ENCODE measurements around the gene SMIM32.

DNA sequence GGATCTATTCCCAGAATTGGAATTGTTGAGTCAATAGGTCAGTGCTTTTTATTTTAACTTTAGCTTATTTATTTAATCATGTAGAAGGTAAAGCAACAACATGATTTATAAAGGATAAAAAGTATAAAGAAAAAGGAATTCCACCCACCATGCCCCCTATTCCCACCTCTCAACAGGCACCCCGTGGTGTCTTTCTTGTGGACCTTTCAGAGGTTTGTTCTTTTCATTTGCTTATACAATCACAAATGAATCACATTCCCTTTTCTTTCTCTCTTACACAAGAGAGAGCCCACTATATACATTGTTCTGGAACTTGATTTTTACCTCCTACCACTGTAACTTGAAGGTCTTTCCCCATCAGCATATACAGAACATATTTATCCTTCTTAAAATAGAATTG is 37.2 kb upstream of the SMIM32 start:
- no peak for TF ChIP-seq JUN (CRISPR knock-in tag; IDR thresholded peaks at IDR 0.05)
- no peak for TF ChIP-seq SOX6 (IDR thresholded peaks at IDR 0.05)
- TF ChIP-seq SOX6 (CRISPR knock-in tag; IDR thresholded peaks at IDR 0.05): no peak
- TF ChIP-seq, protein P1, sequence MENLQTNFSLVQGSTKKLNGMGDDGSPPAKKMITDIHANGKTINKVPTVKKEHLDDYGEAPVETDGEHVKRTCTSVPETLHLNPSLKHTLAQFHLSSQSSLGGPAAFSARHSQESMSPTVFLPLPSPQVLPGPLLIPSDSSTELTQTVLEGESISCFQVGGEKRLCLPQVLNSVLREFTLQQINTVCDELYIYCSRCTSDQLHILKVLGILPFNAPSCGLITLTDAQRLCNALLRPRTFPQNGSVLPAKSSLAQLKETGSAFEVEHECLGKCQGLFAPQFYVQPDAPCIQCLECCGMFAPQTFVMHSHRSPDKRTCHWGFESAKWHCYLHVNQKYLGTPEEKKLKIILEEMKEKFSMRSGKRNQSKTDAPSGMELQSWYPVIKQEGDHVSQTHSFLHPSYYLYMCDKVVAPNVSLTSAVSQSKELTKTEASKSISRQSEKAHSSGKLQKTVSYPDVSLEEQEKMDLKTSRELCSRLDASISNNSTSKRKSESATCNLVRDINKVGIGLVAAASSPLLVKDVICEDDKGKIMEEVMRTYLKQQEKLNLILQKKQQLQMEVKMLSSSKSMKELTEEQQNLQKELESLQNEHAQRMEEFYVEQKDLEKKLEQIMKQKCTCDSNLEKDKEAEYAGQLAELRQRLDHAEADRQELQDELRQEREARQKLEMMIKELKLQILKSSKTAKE (CRISPR knock-in tag; IDR thresholded peaks at IDR 0.05; ENCODE audit: borderline replicate concordance): no peak
- no peak for TF ChIP-seq BHLHE40 (IDR thresholded peaks at IDR 0.05; ENCODE audit: low read length)
- TF ChIP-seq, protein P2, sequence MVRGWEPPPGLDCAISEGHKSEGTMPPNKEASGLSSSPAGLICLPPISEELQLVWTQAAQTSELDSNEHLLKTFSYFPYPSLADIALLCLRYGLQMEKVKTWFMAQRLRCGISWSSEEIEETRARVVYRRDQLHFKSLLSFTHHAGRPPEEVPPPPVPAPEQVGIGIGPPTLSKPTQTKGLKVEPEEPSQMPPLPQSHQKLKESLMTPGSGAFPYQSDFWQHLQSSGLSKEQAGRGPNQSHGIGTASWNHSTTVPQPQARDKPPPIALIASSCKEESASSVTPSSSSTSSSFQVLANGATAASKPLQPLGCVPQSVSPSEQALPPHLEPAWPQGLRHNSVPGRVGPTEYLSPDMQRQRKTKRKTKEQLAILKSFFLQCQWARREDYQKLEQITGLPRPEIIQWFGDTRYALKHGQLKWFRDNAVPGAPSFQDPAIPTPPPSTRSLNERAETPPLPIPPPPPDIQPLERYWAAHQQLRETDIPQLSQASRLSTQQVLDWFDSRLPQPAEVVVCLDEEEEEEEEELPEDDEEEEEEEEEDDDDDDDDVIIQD (CRISPR knock-in tag; IDR thresholded peaks at IDR 0.05; ENCODE audit: low read depth): no peak
- TF ChIP-seq, protein P3, sequence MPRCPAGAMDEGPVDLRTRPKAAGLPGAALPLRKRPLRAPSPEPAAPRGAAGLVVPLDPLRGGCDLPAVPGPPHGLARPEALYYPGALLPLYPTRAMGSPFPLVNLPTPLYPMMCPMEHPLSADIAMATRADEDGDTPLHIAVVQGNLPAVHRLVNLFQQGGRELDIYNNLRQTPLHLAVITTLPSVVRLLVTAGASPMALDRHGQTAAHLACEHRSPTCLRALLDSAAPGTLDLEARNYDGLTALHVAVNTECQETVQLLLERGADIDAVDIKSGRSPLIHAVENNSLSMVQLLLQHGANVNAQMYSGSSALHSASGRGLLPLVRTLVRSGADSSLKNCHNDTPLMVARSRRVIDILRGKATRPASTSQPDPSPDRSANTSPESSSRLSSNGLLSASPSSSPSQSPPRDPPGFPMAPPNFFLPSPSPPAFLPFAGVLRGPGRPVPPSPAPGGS (CRISPR knock-in tag; IDR thresholded peaks at IDR 0.05): no peak
- TF ChIP-seq, protein P4, sequence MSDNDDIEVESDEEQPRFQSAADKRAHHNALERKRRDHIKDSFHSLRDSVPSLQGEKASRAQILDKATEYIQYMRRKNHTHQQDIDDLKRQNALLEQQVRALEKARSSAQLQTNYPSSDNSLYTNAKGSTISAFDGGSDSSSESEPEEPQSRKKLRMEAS (IDR thresholded peaks at IDR 0.05): no peak
- TF ChIP-seq IRX3 (CRISPR knock-in tag; IDR thresholded peaks at IDR 0.05; ENCODE audit: borderline replicate concordance, low read depth): no peak
- TF ChIP-seq, protein P5, sequence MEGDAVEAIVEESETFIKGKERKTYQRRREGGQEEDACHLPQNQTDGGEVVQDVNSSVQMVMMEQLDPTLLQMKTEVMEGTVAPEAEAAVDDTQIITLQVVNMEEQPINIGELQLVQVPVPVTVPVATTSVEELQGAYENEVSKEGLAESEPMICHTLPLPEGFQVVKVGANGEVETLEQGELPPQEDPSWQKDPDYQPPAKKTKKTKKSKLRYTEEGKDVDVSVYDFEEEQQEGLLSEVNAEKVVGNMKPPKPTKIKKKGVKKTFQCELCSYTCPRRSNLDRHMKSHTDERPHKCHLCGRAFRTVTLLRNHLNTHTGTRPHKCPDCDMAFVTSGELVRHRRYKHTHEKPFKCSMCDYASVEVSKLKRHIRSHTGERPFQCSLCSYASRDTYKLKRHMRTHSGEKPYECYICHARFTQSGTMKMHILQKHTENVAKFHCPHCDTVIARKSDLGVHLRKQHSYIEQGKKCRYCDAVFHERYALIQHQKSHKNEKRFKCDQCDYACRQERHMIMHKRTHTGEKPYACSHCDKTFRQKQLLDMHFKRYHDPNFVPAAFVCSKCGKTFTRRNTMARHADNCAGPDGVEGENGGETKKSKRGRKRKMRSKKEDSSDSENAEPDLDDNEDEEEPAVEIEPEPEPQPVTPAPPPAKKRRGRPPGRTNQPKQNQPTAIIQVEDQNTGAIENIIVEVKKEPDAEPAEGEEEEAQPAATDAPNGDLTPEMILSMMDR (CRISPR knock-in tag; IDR thresholded peaks at IDR 0.05): no peak
- TF ChIP-seq POLR2AphosphoS2 (IDR thresholded peaks at IDR 0.05; ENCODE audit: low read depth, low read length): no peak
- no peak for TF ChIP-seq POLR2AphosphoS5 (IDR thresholded peaks at IDR 0.05; ENCODE audit: low read depth, low read length)
- TF ChIP-seq, protein P6, sequence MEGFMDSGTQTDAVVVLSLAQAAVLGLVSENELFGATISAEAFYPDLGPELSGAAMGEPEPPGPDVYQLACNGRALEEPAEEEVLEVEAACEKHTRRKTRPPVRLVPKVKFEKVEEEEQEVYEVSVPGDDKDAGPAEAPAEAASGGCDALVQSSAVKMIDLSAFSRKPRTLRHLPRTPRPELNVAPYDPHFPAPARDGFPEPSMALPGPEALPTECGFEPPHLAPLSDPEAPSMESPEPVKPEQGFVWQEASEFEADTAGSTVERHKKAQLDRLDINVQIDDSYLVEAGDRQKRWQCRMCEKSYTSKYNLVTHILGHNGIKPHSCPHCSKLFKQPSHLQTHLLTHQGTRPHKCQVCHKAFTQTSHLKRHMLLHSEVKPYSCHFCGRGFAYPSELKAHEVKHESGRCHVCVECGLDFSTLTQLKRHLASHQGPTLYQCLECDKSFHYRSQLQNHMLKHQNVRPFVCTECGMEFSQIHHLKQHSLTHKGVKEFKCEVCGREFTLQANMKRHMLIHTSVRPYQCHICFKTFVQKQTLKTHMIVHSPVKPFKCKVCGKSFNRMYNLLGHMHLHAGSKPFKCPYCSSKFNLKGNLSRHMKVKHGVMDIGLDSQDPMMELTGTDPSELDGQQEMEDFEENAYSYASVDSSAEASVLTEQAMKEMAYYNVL (CRISPR knock-in tag; IDR thresholded peaks at IDR 0.05; ENCODE audit: borderline replicate concordance): no peak
- TF ChIP-seq SRF (IDR thresholded peaks at IDR 0.05; ENCODE audit: low read depth, low read length): no peak
- no peak for TF ChIP-seq BCL6 (CRISPR knock-in tag; IDR thresholded peaks at IDR 0.05)
